ENCODE results near the gene TSPAN8.
"Not testable (repeated sequence)": the region's sequence is repeated elsewhere in the genome, so short reads cannot be mapped to it uniquely, and the experiment has no call there.

The TSPAN8 gene

GRCh38 chr12:71159878-71160277 lies 2.1 kb upstream of the TSPAN8 start:
- H3K4me3 ChIP-seq (ENCODE audit: low read length) = no peak overlapping the region
- DNase-seq (ENCODE audit: low read depth) = no peak
- no peak for TF ChIP-seq CTCF (IDR thresholded peaks at IDR 0.05; ENCODE audit: insufficient read depth, low read depth, low read length, missing control alignments)

- TF ChIP-seq CTCF (IDR thresholded peaks at IDR 0.05; ENCODE audit: insufficient read depth, low read depth, low read length, missing control alignments) = no peak
- DNase-seq (ENCODE audit: low read depth) = no peak
- H3K4me3 ChIP-seq (ENCODE audit: low read length) = no peak overlapping the region
Observed at GRCh38 chr12:71159264-71159663, 1.5 kb upstream of the TSPAN8 start.

- no peak for TF ChIP-seq CTCF (IDR thresholded peaks at IDR 0.05; ENCODE audit: insufficient read depth, low read depth, low read length, missing control alignments)
- no peak for DNase-seq (ENCODE audit: low read depth)
- no peak overlapping the region for H3K4me3 ChIP-seq (ENCODE audit: low read length)
Observed at GRCh38 chr12:71158361-71158882, 623 bp upstream of the TSPAN8 start.

- no peak for DNase-seq (ENCODE audit: low read depth)
- no peak overlapping the region for H3K4me3 ChIP-seq (ENCODE audit: low read length)
- no peak for TF ChIP-seq CTCF (IDR thresholded peaks at IDR 0.05; ENCODE audit: insufficient read depth, low read depth, low read length, missing control alignments)
Observed at GRCh38 chr12:71155225-71155624, 2.6 kb downstream of the TSPAN8 start.

- H3K4me3 ChIP-seq (ENCODE audit: low read length) = no peak overlapping the region
- no peak for TF ChIP-seq CTCF (IDR thresholded peaks at IDR 0.05; ENCODE audit: insufficient read depth, low read depth, low read length, missing control alignments)
- DNase-seq (ENCODE audit: low read depth) = peak; percentile 26
Observed at GRCh38 chr12:71152851-71153250, 4.9 kb downstream of the TSPAN8 start.

GRCh38 chr12:71150041-71150440 lies 7.8 kb downstream of the TSPAN8 start:
- not testable (repeated sequence) for DNase-seq (ENCODE audit: low read depth); H3K4me3 ChIP-seq (ENCODE audit: low read length)

- DNase-seq (ENCODE audit: low read depth) = no peak
- TF ChIP-seq CTCF (IDR thresholded peaks at IDR 0.05; ENCODE audit: insufficient read depth, low read depth, low read length, missing control alignments) = no peak
- no peak overlapping the region for H3K4me3 ChIP-seq (ENCODE audit: low read length)
Observed at GRCh38 chr12:71144682-71145081, 13.1 kb downstream of the TSPAN8 start.

All from epithelial cell of esophagus (primary cell).